ENCODE results near the gene MYO1E. TPM values are rescaled to one million over a fixed set of nuclear protein-coding genes. Genes with fewer than 3 reads are reported as not detected.

The MYO1E gene
- total and polyA plus RNA-seq, 2 of the 8 experiments (the other 6 are each of a cell fraction or from before 2014, with no cell fraction given): 19.6 to 142 TPM

- TF ChIP-seq BCL11A (IDR thresholded peaks at IDR 0.05; ENCODE audit: low read depth in 2 of 2, low read length in 2 of 2): no peak
- no peak for TF ChIP-seq ATF3 (IDR thresholded peaks at IDR 0.05; ENCODE audit: insufficient read depth, low read depth, low read length)
- no peak for TF ChIP-seq SUZ12 (IDR thresholded peaks at IDR 0.05; ENCODE audit: low read length)
Measured at GRCh38 chr15:59165726-59166125, 206.9 kb downstream of the MYO1E start (continued).
